Activated T-helper 1 cell treated with anti-CD3 and anti-CD28 coated beads, Interleukin-2, amount 50 U/mL, for 16 hours (primary cell): Measurements from ENCODE around the gene ZCCHC14.
"Not testable (repeated sequence)": the region's sequence is repeated elsewhere in the genome, so short reads cannot be mapped to it uniquely, and the experiment has no call there.

Experiments
- DNase-seq, 2 donors: peaks; one replicate each; pipeline ENCODE4 v3.0.0-alpha.2; 2020; ENCODE audit warnings: low read depth in 1 of 2, low spot score in 1 of 2

ZCCHC14 gene

GRCh38 chr16:87497767-87498290 lies 5.0 kb upstream of the ZCCHC14 start:
- not testable (repeated sequence) for DNase-seq

GRCh38 chr16:87497023-87497766 lies 4.4 kb upstream of the ZCCHC14 start:
- DNase-seq = not testable (repeated sequence)

- DNase-seq = no peak
Observed at GRCh38 chr16:87496447-87496801, 3.6 kb upstream of the ZCCHC14 start.

GRCh38 chr16:87495578-87496446 lies 3.0 kb upstream of the ZCCHC14 start:
- no peak for DNase-seq

GRCh38 chr16:87493608-87494280 lies 920 bp upstream of the ZCCHC14 start:
- DNase-seq = no peak

GRCh38 chr16:87492291-87492630 lies 563 bp downstream of the ZCCHC14 start:
- DNase-seq = no peak

GRCh38 chr16:87491522-87492290 lies 1.1 kb downstream of the ZCCHC14 start:
- DNase-seq = no peak

GRCh38 chr16:87490799-87491521 lies 1.9 kb downstream of the ZCCHC14 start:
- peak in 1 of 2 donors; percentile 45 for DNase-seq

- no peak for DNase-seq
Observed at GRCh38 chr16:87490096-87490798, 2.6 kb downstream of the ZCCHC14 start.

GRCh38 chr16:87489434-87490045 lies 3.3 kb downstream of the ZCCHC14 start:
- DNase-seq = no peak

GRCh38 chr16:87488960-87489359 lies 3.9 kb downstream of the ZCCHC14 start:
- not testable (repeated sequence) for DNase-seq

GRCh38 chr16:87487361-87487924 lies 5.4 kb downstream of the ZCCHC14 start:
- no peak for DNase-seq

- no peak for DNase-seq
Observed at GRCh38 chr16:87486713-87487247, 6.0 kb downstream of the ZCCHC14 start.

- no peak for DNase-seq
Observed at GRCh38 chr16:87486282-87486681, 6.5 kb downstream of the ZCCHC14 start.

GRCh38 chr16:87485792-87486191 lies 7.0 kb downstream of the ZCCHC14 start:
- DNase-seq = not testable (repeated sequence)

- no peak for DNase-seq
Observed at GRCh38 chr16:87484487-87485331, 8.1 kb downstream of the ZCCHC14 start.

- no peak for DNase-seq
Observed at GRCh38 chr16:87483481-87483880, 9.3 kb downstream of the ZCCHC14 start.

- DNase-seq = not testable (repeated sequence)
Observed at GRCh38 chr16:87482670-87483069, 10.2 kb downstream of the ZCCHC14 start.
